GM19099 (cell line): ENCODE measurements around the gene RDX.

Experiments
- POLR2A ChIP-seq: IDR thresholded peaks from 3 replicates; pipeline ENCODE4 v1.6.1; 2011; ENCODE audit warnings: low read depth; ENCODE audit not compliant: insufficient read length; ENCODE audit errors: extremely low read depth

The RDX gene

DNA sequence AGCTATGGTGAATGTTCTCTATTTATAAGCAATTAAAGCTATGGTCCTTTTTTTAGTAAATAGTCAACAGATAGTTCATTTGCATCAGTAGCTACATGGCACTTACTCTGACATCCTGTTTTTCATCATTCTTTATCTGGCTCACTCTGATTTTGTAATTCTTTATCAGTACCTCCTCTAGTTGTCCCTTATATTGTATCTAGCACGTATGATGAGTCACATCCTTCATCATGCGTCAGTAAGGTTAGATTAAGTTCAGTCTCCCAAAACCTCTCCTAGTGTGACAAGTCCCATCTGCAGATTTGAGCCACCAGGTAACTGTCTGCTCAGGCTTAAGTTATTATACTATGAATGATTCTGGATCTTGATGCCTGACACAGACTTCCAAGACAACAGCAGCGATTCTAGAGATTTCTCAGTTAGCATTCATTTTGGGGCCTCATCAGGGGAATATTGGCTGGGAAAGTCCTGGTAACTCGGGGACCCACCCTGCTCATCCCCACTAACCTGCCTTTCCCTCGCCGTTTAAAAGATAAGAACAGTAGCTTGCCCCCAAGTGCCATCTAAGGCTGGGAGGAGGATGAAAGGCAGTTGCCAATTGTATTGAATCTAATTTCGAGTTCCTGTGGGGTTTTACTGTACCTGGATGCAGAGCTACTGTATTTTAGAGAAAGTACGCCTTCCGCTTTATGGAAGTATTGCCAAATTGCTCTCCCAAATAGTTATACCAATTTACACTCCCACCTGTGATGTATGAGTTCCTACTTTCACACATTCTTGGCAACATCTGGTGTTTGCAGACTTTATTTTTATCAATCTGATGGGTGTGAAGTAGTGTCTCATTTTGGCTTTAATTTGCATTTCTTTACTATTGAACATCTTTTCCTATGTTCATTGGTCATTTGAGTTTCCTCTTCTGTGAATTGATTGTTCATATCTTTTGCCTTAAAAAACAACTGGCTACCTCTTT, 147.4 kb downstream of the RDX start:
- no peak for TF ChIP-seq POLR2A

DNA sequence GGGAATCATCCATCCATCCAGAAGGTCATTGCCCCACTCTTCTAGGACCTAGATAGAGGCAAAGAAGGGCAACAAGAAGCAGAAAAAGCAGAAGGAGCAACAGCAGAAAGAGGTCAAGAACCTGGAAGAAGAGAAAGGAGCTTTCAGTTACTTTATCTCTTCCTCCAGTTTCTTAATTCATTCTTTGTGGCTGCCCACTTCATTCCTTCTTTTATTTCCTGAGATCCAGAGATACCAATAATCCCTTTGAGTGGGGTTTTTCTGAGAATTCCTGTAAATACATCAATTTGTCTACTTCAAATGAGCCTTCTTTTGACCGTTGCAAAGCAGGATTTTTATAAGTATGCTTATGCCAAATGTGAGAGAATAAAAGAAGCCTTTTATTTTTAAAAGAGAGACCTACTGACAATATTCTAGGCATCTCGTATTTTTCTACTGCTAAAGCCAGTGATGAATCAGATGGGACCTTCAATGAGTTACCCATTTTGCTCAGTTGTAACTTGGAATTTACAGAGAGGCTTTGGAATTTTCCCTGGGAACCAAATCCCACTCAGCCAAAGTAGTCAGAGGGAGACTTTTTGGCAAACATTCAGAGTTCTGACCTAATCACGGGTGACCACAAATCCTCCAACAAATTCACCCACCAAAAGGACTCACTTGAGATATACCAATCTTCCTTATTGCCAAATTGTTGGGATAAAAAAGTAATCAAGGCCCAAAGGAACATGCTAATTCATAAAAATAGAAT, 148.3 kb downstream of the RDX start:
- TF ChIP-seq POLR2A, result no peak

GRCh38 chr11:110141812-110142211, 154.6 kb downstream of the RDX start:
- TF ChIP-seq POLR2A, result no peak

- TF ChIP-seq POLR2A, result no peak
These were observed 162.3 kb downstream of the RDX start for GRCh38 chr11:110134110-110134509.

DNA sequence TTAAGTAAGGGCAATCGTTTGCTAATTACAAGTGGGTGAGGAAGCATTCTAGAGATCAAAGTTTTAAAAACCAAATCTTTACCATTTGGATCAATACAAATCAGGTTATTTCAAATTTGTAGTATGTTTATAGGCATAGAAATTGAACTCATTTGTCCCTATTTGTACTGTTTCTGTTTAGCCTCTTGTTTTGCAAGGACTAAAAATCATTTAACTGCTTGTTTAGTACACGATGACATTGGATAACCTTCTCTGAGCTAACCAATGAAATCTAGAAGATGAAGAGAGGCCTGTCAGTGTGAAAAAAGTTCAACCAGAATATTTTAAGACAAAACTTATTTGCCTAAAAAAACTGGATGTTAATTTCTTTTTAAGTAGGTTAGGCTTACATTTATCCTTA, 163.3 kb downstream of the RDX start:
- no peak for TF ChIP-seq POLR2A

- TF ChIP-seq POLR2A, result no peak
These were observed 164.9 kb downstream of the RDX start for GRCh38 chr11:110131386-110132123.

DNA sequence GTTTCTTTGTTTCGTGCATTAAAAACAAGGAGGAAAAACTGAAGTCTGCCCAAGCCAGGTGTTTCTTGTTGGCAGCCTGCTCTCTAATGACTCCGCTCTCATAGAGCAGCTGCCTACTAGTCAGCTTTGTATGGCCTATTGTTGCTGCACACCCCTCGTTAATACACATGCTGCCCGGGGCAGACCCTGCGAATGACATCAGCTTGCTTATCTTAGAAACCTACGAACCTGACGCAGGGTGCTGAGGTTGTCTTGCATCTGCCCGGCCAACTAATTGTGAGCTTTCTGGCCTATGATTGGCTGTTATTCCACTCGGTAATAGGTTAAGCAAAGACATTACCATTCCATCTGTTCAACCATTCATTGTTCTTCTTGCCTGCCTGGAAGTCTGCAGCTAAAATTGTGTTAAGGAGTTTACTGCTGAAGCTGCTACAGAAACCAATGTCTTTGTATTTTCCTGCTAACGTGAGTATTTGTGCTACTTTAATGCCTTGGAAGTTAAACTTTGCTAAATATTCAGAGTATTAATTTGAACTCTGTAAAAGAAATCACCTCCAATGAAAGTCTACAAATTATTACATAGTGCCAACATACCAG, 165.7 kb downstream of the RDX start:
- TF ChIP-seq POLR2A, result no peak

DNA sequence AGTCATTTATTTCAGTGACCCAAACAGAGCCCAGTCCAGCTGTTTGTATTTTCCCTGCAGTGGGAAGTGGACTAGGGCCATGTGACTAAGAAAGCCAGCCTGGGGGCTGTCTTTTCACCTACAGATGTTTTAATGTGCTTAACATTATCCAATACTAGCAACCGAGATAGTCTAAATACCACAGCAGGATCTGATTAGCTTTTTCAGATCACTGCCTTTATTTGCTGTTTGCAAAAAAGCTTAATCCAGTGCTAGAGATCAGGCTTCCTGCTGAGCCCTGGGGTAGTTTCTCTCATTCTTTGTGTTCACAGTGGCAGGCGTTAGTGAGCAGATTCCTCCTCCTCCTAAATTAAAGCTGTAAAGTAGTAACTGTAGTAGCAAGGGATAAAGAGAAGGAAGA, 168.3 kb downstream of the RDX start:
- TF ChIP-seq POLR2A, result no peak

GRCh38 chr11:110126936-110127335, 169.5 kb downstream of the RDX start:
- TF ChIP-seq POLR2A, result no peak

DNA sequence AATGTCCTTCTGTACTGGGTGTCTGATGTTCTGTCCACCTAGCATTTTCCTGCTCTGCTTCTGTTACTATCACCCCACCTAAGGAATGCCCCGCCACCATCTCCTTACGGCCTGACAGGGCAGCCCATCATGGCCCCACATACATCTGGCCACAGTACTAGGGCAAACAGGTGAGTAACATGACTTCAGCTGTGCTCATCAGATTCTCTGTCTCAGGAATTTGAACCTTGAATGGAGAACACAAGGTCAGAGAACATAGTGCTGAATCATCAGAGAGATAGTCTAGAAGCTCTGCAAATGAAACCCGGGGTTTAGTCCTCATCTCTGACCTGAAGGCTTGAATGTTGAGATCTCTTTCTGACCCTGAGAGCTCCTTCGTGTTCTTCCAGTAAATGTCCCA, 170.8 kb downstream of the RDX start:
- no peak for TF ChIP-seq POLR2A
